22Rv1 (cell line): ENCODE data around the gene ZNF90.

Experiments used
- ZFX ChIP-seq: fragments of 450-650 bp; IDR thresholded peaks from 2 replicates; pipeline ENCODE4 v1.6.1; 2017; ENCODE audit warnings: antibody characterized with exemption, borderline replicate concordance
- TF ChIP-seq, protein P1 (sequence below): fragments of 450-650 bp; IDR thresholded peaks from 2 replicates; pipeline ENCODE4 v1.5.1; 2017; ENCODE audit warnings: mild to moderate bottlenecking

DNA sequence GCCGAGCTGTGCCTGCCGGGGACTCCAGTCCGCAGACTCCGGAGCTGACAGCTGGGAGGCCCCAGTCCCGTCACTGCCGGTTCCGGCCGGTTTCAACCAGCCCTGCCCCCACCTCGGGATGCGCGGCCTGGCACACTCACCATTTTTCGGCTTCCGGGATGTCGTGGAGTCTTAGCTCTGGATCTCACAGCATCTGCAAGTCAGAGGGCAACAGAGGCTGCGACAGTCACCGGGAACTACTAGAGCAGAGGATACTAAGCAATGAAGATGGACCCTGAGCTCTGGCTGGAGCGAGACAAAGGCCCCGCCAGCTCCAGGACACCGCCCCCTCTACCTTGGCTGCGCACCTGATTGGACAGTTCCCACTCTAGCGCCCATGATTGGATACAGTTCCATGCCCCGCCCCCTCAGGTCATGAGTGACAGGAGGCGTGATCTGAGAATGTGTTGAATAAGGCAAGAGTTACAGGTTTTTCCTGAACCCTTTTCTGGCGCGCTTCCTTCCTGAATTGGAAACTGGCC is 38.5 kb upstream of the ZNF90 start, which contains the start of gene ZNF682:
- TF ChIP-seq, protein P1, sequence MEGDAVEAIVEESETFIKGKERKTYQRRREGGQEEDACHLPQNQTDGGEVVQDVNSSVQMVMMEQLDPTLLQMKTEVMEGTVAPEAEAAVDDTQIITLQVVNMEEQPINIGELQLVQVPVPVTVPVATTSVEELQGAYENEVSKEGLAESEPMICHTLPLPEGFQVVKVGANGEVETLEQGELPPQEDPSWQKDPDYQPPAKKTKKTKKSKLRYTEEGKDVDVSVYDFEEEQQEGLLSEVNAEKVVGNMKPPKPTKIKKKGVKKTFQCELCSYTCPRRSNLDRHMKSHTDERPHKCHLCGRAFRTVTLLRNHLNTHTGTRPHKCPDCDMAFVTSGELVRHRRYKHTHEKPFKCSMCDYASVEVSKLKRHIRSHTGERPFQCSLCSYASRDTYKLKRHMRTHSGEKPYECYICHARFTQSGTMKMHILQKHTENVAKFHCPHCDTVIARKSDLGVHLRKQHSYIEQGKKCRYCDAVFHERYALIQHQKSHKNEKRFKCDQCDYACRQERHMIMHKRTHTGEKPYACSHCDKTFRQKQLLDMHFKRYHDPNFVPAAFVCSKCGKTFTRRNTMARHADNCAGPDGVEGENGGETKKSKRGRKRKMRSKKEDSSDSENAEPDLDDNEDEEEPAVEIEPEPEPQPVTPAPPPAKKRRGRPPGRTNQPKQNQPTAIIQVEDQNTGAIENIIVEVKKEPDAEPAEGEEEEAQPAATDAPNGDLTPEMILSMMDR = no peak
- no peak for TF ChIP-seq ZFX
